Pons (tissue), 1 donor: ENCODE measurements around the gene TEX54.
"Not testable (repeated sequence)": the region's sequence is repeated elsewhere in the genome, so short reads cannot be mapped to it uniquely, and the experiment has no call there.

Experiments
- DNase-seq: peaks from one replicate; pipeline ENCODE4 v3.0.0-alpha.2; 2016; ENCODE audit warnings: low spot score

Gene TEX54

DNA sequence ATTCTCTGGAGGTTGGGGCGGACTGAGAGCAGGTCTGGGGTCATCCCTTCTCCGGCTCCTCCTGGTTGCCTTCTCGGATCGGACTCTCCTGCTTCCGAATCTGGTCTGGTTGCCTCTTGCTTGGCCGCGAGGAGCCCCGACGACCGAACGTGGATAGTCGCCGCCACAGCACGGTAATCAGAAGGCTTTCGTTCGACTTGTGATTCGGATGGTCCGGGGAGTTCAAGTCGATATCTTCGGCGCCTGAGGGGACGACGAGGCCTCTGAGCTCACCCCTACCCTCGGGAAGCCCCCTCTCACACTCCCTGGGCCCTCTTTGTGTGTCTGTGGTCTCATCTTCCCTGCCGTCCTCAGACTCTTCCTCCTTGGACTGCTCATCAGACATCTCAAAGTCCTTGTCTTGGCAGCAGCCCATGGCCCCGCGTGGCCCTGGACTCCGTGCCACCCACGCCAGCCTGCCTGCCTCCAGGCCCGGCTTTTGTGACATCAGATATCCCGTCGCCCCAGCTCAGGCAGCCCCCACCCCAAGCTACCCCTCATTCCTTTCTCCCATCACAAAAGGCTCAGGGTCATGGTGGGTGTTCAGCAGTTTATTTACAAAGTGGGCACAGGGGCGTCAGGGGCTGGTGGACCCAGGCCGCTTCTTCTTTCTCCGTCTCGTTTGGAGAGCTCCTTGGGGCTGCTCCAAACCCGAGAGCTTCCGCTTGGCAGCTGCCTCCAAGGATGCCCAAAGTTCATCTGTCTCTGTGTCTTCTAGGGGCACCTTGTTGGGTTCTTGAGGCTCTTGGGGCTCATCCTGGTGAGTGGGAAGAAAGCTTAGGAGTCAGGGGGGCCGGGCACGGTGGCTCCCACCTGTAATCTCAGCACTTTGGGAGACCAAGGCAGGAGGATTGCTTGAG lies at the start of gene TEX54:
Gene TEX54, minus strand, starts transcription at position 506 of the 899 bp plus-strand sequence.
- no peak for DNase-seq

DNA sequence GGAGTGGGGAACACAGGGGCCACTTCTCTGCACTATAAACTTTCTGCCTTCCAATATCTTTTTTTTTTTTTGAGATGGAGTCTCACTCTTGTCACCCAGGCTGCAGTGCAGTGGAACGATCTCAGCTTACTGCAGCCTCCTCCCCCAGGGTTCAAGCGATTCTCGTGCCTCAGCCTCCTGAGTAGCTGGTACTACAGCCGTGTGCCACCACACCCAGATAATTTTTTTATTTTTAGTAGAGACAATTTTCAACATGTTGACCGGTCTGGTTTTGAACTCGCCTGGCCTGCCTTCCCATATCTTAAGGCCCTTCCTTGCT lies 49.7 kb upstream of the TEX54 start:
- DNase-seq = no peak

DNA sequence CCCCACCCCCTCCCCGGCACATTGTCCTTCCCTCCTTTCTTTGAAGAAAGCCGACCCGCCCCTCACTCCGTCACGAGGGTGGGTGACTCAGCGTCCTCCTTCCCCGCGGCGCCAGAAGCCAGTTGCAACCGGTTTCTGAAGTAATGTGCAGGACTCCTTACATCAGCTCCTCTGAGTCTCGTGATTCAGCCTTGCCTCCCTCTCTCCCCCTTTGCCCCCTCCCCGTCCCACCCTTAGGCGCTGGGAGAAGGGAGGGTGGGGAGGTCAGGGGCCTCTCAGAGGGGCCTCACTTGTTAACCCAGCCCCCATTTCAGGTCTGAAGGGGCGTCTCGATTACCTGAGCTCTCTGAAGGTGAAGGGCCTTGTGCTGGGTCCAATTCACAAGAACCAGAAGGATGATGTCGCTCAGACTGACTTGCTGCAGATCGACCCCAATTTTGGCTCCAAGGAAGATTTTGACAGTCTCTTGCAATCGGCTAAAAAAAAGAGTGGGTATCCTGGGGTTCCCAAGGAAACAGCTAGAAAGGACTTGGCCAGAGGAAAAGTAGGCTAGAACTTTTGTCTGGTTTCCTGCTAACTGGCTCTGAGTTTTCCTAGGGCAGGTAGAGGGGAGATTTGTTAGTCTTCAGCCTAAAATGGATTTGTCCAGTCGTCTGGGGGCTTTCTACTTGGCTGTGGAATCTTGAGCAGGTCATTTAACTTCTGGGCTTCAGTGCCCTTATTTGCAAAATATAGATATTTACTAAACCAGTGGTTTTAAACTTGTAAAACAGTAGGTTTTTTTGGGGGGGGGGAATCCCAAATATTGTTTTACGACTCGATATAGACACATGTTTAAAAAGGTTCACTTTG lies 49.2 kb upstream of the TEX54 start:
- peak; percentile 89 for DNase-seq

DNA sequence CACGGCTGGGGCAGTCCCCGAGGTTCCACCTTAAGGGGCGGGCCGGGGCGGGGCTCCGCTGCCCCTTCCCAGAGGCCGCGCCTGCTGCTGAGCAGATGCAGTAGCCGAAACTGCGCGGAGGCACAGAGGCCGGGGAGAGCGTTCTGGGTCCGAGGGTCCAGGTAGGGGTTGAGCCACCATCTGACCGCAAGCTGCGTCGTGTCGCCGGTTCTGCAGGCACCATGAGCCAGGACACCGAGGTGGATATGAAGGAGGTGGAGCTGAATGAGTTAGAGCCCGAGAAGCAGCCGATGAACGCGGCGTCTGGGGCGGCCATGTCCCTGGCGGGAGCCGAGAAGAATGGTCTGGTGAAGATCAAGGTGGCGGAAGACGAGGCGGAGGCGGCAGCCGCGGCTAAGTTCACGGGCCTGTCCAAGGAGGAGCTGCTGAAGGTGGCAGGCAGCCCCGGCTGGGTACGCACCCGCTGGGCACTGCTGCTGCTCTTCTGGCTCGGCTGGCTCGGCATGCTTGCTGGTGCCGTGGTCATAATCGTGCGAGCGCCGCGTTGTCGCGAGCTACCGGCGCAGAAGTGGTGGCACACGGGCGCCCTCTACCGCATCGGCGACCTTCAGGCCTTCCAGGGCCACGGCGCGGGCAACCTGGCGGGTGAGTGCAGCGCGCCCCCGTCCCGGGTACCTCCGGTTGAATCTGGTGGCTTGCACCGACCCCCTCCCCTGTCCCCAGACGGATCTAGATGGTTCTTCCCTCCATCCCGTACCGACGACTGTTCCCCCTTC lies 48.4 kb upstream of the TEX54 start, which contains the start of gene SLC3A2:
Gene SLC3A2, plus strand, starts transcription at position 94 of the 776 bp plus-strand sequence. Its CDS starts 128 bp downstream, at position 222.
- peak; percentile 74 for DNase-seq

DNA sequence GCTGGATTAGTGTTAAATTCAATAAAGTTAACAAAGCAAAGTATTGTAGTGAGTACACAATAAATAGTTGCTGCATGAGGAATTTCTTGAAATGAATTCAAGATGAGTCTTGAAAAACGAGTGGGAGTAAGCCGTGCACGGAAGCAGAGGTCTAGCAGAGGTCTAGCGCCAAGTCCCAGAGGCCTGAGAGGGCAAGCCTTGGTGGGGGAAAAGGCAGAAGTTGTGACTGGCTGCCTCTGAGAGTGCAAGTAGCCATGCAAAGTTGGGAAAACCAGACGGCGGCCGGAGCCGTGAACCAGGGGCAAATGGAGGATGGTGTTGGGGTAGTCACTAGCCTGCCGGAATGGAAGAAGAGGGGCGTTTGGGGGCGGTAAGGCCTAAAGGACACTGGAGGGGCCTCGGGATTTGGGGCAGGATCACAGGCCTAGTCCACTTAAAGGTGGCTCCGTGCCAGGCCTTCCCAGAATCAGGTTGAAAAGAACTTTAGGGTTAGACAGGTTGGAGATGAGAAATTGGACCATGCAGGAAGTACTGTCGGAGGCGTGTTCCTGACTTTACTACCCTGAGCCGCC lies 47.7 kb upstream of the TEX54 start:
- DNase-seq = peak; percentile 86

DNA sequence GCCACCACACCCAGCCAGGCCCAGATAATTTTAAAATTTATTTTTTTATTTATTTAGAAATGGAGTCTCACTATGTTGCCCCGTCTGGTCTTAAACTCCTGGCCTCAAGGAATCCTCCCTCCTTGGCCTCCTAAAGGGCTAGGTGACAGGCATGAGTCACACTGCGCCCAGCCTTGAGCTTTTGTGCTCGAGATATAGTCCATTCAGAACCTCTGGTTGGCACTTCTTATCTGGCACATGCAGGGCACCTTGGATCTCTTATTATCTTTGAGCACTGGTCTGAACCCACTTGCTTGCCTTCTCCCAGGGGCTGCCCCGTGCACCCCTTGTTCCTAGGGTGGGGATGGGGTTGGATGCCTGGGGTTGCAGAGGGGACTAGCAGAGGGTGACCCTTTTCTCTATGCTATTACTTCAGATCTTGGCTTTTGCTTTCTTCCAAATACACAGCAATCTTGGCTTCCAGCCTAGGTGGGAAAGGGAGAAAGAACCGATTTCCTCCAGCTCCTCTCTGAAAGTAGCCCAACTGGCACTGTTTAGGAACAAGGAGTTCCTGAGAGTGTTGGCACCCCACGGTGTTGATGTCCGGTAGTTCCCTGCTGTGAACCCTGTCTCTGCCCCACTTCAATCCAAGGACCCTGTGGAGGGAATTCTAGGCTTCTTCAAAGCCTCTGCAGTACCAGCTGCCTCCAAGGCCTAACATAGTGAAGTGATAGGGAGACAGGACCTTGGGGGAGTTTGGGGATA lies 46.8 kb upstream of the TEX54 start:
- DNase-seq = peak; percentile 65

DNA sequence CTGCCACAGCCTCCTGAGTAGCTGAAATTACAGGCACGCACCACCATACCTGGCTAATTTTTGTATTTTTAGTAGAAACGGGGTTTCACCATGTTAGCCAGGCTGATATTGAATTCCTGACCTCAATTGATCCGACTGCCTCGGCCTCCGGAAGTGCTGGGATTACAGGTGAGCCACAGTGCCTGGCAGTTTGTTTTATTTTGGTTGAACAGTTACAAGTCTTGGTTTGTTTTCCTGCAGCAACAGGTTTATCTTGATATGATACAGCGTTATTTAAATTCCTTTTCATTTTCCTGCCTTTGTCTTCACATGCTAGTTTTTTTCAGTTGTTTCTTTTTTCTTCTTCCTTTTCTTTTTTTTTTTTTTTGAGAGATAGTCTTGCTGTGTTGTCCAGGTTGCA lies 44.1 kb upstream of the TEX54 start:
- DNase-seq = no peak

DNA sequence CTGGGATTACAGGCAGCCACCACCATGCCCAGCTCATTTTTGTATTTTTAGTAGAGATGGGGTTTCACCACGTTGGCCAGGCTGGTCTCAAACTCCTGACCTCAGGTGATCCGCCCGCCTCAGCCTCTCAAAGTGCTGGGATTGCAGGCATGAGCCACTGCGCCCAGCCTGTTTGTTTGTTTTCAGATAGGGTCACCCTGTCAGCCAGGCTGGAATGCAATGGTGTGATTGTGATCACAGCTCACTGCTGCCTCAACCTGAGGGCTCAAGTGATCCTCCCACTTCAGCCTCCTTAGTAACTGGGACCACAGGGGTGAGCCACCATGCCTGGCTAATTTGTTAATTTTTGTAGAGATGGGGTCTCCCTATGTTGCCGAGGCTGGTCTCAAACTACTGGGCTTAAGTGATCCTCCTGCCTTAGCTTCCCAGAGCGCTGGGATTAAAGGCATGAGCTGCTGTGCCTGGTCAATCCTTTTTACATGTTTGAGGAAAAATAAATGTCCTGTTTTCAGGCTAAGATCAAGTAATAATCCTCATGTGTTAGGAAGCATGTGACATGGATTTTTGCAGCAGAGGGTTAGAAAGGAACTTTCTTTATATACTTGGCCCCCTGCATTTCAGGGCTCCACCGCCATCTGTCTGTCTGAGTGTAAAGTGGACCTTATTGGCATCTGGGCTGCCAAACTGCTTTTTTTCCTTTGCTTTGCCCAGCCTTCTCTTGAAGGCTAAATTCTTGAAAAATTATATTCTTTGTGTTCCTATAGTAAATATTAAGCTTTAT lies 43.2 kb upstream of the TEX54 start:
- DNase-seq = no peak

DNA sequence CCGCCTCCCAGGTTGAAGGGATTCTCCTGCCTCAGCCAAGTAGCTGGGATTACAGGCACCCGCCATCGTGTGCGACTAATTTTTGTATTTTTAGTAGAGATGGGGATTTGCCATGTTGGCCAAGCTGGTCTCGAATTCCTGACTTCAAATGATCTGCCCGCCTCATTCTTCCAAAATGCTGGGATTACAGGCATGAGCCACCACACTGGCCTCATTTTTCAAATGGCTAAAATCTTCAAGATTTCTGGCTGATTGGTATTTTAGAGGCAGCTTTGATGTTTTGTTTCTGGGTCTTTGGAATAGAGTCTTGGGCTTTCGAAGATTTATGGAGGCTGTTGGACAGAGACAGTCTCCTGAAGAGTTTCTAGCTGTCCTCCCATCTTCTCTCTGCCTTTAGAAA lies 42.2 kb upstream of the TEX54 start:
- DNase-seq = no peak

DNA sequence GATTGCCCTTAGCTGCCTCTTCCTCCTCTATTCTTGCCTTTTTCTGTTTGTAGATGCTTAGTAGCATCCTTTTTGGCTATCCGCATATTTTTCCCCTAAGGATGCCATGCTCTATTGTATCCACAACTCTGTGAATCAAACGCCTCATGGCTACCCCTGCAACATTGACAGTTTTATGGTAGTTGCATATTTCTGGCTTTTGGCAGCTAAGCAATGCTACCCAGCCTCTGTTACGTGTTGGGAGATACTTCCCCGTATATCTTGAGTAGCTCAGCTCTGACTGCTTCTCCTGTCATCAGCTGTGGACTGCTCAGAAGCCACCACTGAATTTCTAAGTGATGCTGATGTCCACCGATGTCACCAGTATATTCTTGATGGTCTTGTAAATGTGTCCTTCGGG lies 33.0 kb upstream of the TEX54 start:
- DNase-seq = no peak

DNA sequence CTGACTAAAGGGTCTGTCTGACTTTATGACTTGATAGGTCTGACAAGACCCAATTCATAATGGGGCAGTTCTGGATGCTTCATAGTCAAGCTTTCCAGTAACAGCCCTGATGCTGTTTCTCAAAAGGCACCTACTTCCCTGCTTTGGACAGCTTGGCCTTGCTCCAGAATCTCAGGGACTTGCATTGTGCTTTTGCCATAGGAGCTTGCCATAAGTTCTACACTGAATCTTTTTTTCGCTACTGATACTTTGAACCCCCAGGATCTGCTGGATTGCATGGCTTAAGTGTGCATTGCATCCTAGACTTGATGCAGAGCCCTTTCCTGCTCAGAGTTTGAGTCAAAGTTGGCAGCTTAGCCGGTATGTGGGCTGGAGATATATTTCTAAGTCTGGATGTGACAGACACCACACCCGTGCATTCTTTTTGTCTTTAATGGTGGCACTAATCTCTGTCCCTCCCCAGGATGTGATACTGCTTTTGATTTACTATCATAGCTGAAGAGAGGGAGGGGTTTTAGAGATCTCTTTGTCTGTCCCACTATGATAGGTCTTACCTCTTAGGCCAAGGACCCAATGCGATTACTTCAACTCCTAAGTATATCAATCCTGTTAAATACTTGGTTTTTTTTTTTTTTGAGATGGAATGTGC lies 31.2 kb upstream of the TEX54 start:
- DNase-seq = no peak

DNA sequence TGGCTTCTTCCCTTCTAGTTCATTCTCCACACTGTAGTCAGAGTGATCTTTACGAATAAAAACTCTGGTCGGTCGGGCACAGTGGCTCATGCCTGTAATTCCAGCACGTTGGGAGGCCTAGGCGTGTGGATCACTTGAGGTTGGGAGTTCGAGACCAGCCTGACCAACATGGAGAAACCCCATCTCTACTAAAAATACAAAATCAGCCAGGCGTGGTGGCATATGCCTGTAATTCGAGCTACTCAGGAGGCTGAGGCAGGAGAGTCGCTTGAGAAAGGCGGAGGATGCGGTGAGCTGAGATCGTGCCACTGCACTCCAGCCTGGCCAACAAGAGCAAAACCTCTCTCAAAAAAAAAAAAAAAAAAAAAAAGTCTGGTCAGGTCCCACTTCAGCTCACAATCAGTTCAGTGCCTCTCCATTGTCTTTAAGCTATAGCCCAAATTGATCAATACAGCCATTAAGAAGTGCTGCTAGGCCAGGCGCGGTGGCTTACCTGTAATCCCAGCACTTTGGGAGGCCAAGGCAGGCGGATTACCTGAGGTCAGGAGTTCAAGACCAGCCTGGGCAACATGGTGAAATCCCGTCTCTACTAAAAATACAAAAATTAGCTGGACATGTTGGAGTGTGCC lies 29.0 kb upstream of the TEX54 start:
- not testable (repeated sequence) for DNase-seq

DNA sequence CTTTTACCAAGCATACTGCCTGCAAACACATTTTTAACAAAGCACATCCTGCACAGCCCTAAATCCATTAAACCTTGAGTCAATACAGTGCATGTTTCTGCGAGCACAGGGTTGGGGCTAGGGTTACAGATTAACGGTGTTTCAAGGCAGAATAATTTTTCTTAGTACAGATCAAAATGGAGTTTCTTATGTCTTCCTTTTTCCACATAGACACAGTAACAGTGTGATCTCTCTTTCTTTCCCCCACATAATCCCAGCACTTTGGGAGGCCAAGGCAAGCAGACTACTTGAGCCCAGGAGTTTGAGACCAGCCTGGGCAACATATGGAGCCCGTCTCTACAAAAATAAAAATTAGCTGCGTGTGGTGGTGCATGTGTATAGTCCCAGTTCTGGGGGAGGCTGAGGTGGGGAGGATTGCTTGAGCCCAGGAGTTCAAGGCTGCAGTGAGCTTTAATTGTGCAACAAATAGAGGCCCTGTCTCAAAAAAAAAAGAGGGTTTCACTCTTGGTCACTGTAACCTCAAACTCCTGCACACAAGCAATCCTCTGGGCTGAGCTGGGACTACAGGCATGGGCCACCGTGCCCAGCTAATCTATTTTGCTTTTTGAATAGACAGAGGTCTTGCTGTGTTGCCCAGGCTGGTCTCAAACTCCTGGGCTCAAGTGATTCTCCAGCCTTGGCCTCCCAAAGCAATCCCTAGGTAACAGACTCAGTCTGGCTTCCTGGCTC lies 28.4 kb upstream of the TEX54 start:
- no peak for DNase-seq

DNA sequence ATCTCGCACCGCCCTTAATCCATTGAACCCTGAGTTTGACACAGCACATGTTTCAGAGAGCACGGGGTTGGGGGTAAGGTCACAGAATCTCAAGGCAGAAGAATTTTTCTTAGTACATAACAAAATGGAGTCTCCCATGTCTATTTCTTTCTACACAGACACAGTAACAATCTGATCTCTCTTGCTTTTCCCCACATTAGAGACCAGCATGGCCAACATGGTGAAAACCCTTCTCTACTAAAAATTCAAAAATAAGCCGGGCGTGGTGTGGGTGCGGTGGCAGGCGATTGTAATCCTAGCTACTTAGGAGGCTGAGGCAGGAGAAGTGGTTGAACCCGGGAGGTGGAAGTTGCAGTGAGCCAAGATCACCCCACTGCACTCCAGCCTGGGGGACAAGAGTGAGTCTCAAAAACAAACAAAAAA lies 26.7 kb upstream of the TEX54 start:
- DNase-seq = not testable (repeated sequence)

DNA sequence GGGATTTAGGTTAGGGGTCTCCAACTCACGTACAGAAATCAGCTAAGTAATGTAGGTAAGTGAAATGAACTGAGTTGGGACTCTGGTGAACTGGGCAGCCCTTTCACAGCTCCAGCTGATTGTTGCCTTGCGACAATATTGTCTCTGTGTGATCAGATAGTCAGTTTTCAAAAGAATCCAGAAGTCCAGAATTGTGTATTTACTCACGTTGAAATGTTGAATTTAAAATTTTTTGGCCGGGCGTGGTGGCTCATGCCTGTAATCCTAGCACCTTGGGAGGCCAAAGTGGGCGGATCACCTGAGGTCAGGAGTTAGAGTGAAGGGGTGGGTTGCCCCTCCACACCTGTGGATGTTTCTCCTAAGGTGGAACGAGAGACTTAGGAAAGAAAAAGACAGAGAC lies 25.6 kb upstream of the TEX54 start:
- DNase-seq = no peak

DNA sequence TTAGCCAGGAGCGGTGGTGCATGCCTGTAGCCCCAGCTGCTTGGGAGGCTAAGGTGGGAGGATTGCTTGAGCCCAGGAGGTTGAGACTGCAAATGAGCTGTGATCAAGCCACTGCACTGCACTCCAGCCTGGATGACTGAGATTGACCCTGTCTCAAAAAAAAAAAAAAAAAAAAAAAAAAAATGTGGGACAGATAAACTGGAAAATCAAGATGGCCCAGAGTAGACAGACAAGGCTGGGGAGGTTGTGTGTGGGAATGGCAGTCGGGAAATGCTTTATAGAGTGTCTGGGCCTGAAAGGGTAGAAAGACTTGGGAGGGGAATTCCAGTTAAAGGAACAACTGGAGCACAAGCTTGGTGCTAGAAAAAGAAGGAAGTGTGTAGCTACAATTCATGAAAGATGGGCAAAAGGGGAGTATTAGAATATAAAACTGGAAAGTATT lies 24.9 kb upstream of the TEX54 start:
- no peak for DNase-seq

DNA sequence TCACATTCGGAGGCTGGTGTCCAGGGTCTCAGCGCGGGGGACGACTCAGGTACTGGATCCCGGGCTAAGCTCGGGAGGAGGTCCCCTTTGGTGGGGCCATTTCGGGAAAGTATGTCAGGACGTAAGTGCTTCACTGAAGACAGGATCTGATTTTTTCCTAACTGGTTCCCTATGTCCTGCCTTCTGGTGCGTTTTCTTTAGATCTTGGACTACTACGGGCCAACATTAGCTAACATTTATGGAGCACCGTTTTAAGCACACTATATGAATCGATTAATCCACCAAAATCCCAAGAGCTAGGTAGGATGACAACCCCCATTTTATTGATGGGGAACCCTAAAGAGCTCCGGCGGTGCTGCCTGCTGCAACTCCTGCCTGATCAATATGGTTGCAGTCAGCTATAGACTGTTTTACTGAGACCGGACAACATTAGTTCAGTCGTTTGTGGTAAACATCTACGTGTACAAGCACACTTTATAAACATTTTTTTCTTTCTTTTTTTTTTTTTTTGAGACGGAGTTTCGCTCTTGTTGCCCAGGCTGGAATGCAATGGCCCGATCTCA lies 23.8 kb upstream of the TEX54 start:
- no peak for DNase-seq
